GM12891 (cell line): ENCODE data around the gene CPA4.
A peak's percentile ranks its signal among the peaks of the same experiment; 100 is the strongest.

Experiments used
- DNase-seq: peaks from one replicate; pipeline ENCODE4 v3.0.0; 2011; ENCODE audit warnings: low spot score; ENCODE audit not compliant: insufficient read length
- FAIRE-seq: peaks from 2 replicates; lab custom pipeline; 2011; peaks lifted over from hg19 to GRCh38; lab: Jason Lieb, UNC
- PAX5 ChIP-seq: IDR thresholded peaks from 2 replicates; pipeline ENCODE4 v1.6.1; 2011; ENCODE audit warnings: low read length, moderate library complexity, mild to moderate bottlenecking; ENCODE audit not compliant: insufficient read depth, severe bottlenecking
- POLR2A ChIP-seq: IDR thresholded peaks from 2 replicates; pipeline ENCODE4 v1.6.1; 2011; ENCODE audit warnings: low read depth, low read length, control low read depth
- POLR2AphosphoS5 ChIP-seq: IDR thresholded peaks from 2 replicates; pipeline ENCODE4 v1.6.1; 2011; ENCODE audit warnings: low read depth, low read length, control low read depth
- POU2F2 ChIP-seq: IDR thresholded peaks from 2 replicates; pipeline ENCODE4 v1.6.1; 2011; ENCODE audit warnings: low read depth, mild to moderate bottlenecking, control low read depth, low read length, moderate library complexity
- SPI1 ChIP-seq: IDR thresholded peaks from 2 replicates; pipeline ENCODE4 v1.6.1; 2011; ENCODE audit warnings: low read depth, low read length, control low read depth
- TAF1 ChIP-seq: IDR thresholded peaks from 2 replicates; pipeline ENCODE4 v1.6.1; 2011; ENCODE audit warnings: low read depth, low read length, control low read depth

CPA4 gene

GRCh38 chr7:130286881-130287280 is 6.1 kb upstream of the CPA4 start:
- DNase-seq, result no peak
- FAIRE-seq, result no peak
- TF ChIP-seq POLR2AphosphoS5 (no peak), POLR2A (no peak), SPI1 (no peak), TAF1 (no peak), PAX5 (no peak), POU2F2 (no peak)

- TF ChIP-seq PAX5 (no peak), POLR2AphosphoS5 (no peak), POLR2A (no peak), POU2F2 (no peak), SPI1 (no peak), TAF1 (no peak)
- DNase-seq, result no peak
- no peak for FAIRE-seq
Measured at GRCh38 chr7:130288168-130288567, 4.8 kb upstream of the CPA4 start.

- no peak for FAIRE-seq
- DNase-seq, result no peak
- TF ChIP-seq POU2F2 (no peak), SPI1 (no peak), TAF1 (no peak), PAX5 (no peak), POLR2A (no peak)
Measured at GRCh38 chr7:130288829-130289228, 4.1 kb upstream of the CPA4 start.

- FAIRE-seq, result no peak
- TF ChIP-seq PAX5 (no peak), TAF1 (no peak), POLR2AphosphoS5 (no peak), POU2F2 (no peak), POLR2A (no peak), SPI1 (no peak)
- no peak for DNase-seq
Measured at GRCh38 chr7:130289478-130289877, 3.5 kb upstream of the CPA4 start.

- FAIRE-seq (no peak), DNase-seq (no peak)
- TF ChIP-seq POLR2A (no peak), POLR2AphosphoS5 (no peak), PAX5 (no peak), POU2F2 (no peak), SPI1 (no peak), TAF1 (no peak)
Measured at GRCh38 chr7:130290745-130291144, 2.2 kb upstream of the CPA4 start.

GRCh38 chr7:130293521-130293920 is 560 bp downstream of the CPA4 start:
- FAIRE-seq, result peak; percentile 5
- DNase-seq, result no peak
- TF ChIP-seq POLR2AphosphoS5 (no peak), POLR2A (0 out of 2 replicates have a peak, but pooled peaks have one; percentile 18), POU2F2 (no peak), PAX5 (no peak), SPI1 (peak; percentile 76), TAF1 (peak; percentile 63; the same call in 1 of the 2 replicates)

- no peak for FAIRE-seq
- TF ChIP-seq SPI1 (no peak), POU2F2 (no peak), POLR2AphosphoS5 (no peak), TAF1 (no peak), PAX5 (no peak), POLR2A (no peak)
- DNase-seq, result no peak
Measured at GRCh38 chr7:130294314-130294713, 1.4 kb downstream of the CPA4 start.

DNA sequence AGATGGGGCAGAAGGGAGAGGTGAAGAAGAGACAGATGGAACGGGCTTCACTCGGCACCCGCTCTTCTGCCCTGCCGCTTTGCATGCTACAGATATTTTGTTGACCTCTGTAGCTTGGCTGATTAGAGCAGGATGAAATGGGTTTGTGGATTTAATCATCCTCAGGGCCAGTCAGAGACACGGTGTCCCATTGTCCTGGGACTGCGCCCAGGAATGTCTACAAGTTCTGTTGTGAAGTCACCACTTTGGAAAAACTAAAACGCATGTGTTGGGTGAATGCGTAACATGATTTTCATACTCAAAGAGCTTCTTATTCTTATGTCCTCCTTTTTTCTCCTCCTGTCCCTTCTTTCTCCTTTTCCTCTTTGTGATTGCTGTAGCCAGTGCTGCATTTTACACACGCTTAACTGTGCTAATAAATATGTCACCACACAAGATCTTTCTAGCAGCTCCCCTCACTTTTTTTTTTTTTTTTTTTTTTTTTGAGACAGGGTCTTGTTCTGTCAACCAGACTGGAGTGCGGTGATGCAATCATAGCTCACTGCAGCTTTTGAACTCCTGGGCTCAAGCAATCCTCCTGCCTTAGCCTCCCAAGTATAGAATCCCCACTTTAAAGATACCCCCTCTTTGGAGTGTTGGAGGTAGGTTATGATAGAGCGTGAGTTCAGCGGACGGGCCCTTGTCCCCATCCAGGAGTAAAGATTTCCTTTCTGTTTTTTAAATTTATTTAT is 3.4 kb downstream of the CPA4 start:
- TF ChIP-seq SPI1 (no peak), TAF1 (no peak), POLR2AphosphoS5 (no peak), POU2F2 (no peak), POLR2A (no peak), PAX5 (no peak)
- FAIRE-seq (no peak), DNase-seq (no peak)

DNA sequence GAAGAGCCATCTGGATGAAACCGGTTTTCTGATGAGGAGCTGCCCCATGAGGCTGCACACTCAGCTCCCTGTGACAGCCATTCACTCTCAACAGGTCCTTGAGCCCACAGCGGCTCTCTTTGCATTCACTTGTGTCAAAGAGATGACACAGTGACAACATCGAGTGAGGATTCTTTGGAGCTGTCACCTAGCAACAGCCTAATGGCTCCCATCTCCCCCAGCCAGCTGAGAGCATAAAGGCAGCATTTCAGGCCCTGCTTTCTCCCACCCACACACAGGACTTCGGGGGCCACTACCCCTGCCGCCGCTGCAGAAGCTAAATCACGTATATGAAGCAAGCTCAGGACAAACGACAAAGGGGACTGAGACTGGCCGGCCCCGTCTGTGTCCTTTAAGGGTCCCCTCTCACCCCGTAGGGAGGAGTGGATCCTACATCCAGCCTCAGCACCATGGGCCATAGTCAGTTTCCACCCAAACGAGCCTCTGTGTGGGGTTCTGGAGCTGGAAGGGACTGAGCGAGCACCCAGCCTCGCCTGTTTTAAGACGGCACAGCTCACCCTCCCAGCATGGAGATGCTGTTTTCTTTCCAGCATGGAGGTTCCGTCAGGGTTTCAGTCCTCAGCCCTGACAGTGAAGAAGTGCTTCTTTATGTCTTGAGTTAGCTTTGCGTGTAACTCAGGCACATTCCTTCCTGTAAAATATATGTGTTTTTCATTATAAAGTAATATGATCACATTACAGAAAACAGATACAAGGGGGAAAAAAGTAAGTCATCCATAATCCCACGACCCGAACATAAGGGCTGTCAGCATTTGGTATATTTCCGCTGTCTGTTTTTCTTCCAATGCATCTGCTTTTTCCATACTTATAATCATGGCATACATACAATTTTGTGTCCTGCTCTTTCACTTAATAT is 4.9 kb downstream of the CPA4 start:
- TF ChIP-seq PAX5 (no peak), POLR2A (no peak), TAF1 (no peak), SPI1 (no peak), POLR2AphosphoS5 (no peak), POU2F2 (no peak)
- no peak for DNase-seq
- no peak for FAIRE-seq
